Activated T-cell treated with anti-CD3 and anti-CD28 coated beads for 4 hours (primary cell): ENCODE data around the gene ULBP1.
"Not testable (repeated sequence)": the region's sequence is repeated elsewhere in the genome, so short reads cannot be mapped to it uniquely, and the experiment has no call there.

Source experiments
- DNase-seq: peaks from one replicate; pipeline ENCODE4 v3.0.0-alpha.2; 2020

The ULBP1 gene

GRCh38 chr6:149963462-149964307 lies at the start of gene ULBP1:
ULBP1 (plus strand) TSS chr6:149963943; CDS start chr6:149964050, 107 bp downstream.
- DNase-seq: peak; percentile 75

GRCh38 chr6:149915970-149916865 lies 47.5 kb upstream of the ULBP1 start:
- DNase-seq: no peak

GRCh38 chr6:149917679-149918078 lies 46.1 kb upstream of the ULBP1 start:
- no peak for DNase-seq

- DNase-seq: no peak
These were observed 45.4 kb upstream of the ULBP1 start for GRCh38 chr6:149918151-149918905.

- not testable (repeated sequence) for DNase-seq
These were observed 44.5 kb upstream of the ULBP1 start for GRCh38 chr6:149919126-149919833.

- no peak for DNase-seq
These were observed 43.9 kb upstream of the ULBP1 start for GRCh38 chr6:149919834-149920225.

- DNase-seq: no peak
These were observed 42.4 kb upstream of the ULBP1 start for GRCh38 chr6:149921361-149921760.

- DNase-seq: not testable (repeated sequence)
These were observed 41.7 kb upstream of the ULBP1 start for GRCh38 chr6:149922091-149922490.

- DNase-seq: peak; percentile 73
These were observed 41.0 kb upstream of the ULBP1 start, which contains the start of gene RAET1G for GRCh38 chr6:149922642-149923326. RAET1G (minus strand) TSS chr6:149923121; CDS start chr6:149923010, 111 bp downstream.

- DNase-seq: no peak
These were observed 40.3 kb upstream of the ULBP1 start for GRCh38 chr6:149923327-149923986.

- no peak for DNase-seq
These were observed 39.4 kb upstream of the ULBP1 start for GRCh38 chr6:149924206-149924932.

GRCh38 chr6:149924933-149925252 lies 38.9 kb upstream of the ULBP1 start:
- DNase-seq: no peak

GRCh38 chr6:149925253-149925973 lies 38.3 kb upstream of the ULBP1 start:
- no peak for DNase-seq

- peak; percentile 69 for DNase-seq
These were observed 37.6 kb upstream of the ULBP1 start for GRCh38 chr6:149925974-149926777.

- DNase-seq: not testable (repeated sequence)
These were observed 36.7 kb upstream of the ULBP1 start for GRCh38 chr6:149927025-149927424.

- DNase-seq: no peak
These were observed 34.3 kb upstream of the ULBP1 start for GRCh38 chr6:149929422-149929821.

GRCh38 chr6:149931501-149931900 lies 32.2 kb upstream of the ULBP1 start:
- no peak for DNase-seq

GRCh38 chr6:149933036-149933435 lies 30.7 kb upstream of the ULBP1 start:
- DNase-seq: no peak

- no peak for DNase-seq
These were observed 30.3 kb upstream of the ULBP1 start for GRCh38 chr6:149933461-149933860.
